ENCODE data around the gene GPR101.

GRCh38 chrX:137034508-137034872 lies 695 bp upstream of the GPR101 start:
- TF ChIP-seq CTCF (IDR thresholded peaks at IDR 0.05) (no peak), POLR2A (IDR thresholded peaks at IDR 0.05) (no peak)
